Muscle layer of colon (tissue), 2 donors: ENCODE results near the gene LRCH1.

ENCODE experiments used
- H3K27ac ChIP-seq: one replicate; pipeline ENCODE4 v1.7.0; 2013; ENCODE audit warnings: low read depth, mild to moderate bottlenecking, low read length, moderate library complexity
- H3K27me3 ChIP-seq, 2 donors: one replicate each; pipeline ENCODE4 v1.7.0; 2013; ENCODE audit warnings: low read length in 2 of 2, mild to moderate bottlenecking in 2 of 2; ENCODE audit not compliant: insufficient read depth in 2 of 2, control insufficient read depth in 1 of 2
- H3K36me3 ChIP-seq: one replicate; pipeline ENCODE4 v1.7.0; 2013; ENCODE audit warnings: mild to moderate bottlenecking, low read length; ENCODE audit not compliant: insufficient read depth
- H3K4me1 ChIP-seq: one replicate; pipeline ENCODE4 v1.7.0; 2013; ENCODE audit warnings: mild to moderate bottlenecking, low read length; ENCODE audit not compliant: insufficient read depth
- H3K4me3 ChIP-seq, 2 donors: one replicate each; pipeline ENCODE4 v1.7.0; 2013; ENCODE audit warnings: low read length in 2 of 2, low read depth in 1 of 2, mild to moderate bottlenecking in 1 of 2, moderate library complexity in 1 of 2
- H3K9ac ChIP-seq: one replicate; pipeline ENCODE4 v1.7.0; 2013; ENCODE audit warnings: low read length
- H3K9me3 ChIP-seq: one replicate; pipeline ENCODE4 v1.7.0; 2013; ENCODE audit warnings: mild to moderate bottlenecking, low read length
- donor health status: abdominal sarcoma.
- donor health status: Adenocarcinoma of cecum.

Gene LRCH1

DNA sequence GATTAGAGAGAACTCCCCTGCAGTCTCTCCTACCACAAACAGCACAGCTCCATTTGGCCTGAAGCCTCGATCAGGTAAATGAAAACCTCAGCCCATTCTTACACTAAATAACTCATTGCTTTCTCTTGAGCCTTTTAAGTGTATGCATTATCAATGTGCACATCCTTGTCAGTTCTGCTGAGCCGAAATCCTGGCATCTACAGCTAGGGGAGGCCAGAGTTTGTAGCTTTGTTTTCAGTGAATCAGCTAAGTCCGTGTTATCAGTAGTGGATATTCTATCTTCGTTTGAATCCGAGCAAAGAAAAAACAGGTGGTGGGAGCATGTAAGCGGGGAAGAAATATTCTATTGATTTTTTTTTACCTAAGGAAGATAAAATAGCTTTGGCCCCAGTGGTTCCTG is 159.6 kb downstream of the LRCH1 start:
- Histone ChIP-seq H3K9me3 (no peaks in the 10 kb centered on the region), H3K4me1 (no peaks in the 10 kb centered on the region), H3K4me3 (no peak overlapping the region), H3K9ac (no peak overlapping the region), H3K27me3 (no peaks in the 10 kb centered on the region), H3K36me3 (peaks cover 18% of the 10 kb centered on the region), H3K27ac (no peak overlapping the region)

DNA sequence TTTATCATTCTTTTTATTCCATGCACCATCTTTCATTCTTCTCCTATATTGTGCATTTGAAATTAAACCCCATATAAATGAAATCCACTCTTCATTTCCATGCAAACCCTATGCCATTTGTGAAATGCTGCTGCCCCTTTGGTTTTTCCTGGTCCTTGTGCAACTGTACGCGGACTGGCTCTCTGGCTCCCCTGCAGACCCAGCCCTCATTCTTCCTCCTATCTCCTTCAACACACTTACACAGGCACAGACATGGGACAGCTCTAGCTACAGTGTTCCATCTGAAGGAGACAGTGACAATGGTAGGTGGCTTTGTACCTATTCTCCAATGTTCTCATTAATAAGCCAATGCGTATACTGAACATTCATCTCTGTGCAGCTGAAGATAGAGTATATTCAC is 162.4 kb downstream of the LRCH1 start:
- Histone ChIP-seq H3K27ac (no peak overlapping the region), H3K27me3 (no peaks in the 10 kb centered on the region), H3K36me3 (peaks cover 14% of the 10 kb centered on the region), H3K9ac (no peak overlapping the region), H3K4me3 (no peak overlapping the region), H3K4me1 (peaks cover 4% of the 10 kb centered on the region), H3K9me3 (no peaks in the 10 kb centered on the region)

DNA sequence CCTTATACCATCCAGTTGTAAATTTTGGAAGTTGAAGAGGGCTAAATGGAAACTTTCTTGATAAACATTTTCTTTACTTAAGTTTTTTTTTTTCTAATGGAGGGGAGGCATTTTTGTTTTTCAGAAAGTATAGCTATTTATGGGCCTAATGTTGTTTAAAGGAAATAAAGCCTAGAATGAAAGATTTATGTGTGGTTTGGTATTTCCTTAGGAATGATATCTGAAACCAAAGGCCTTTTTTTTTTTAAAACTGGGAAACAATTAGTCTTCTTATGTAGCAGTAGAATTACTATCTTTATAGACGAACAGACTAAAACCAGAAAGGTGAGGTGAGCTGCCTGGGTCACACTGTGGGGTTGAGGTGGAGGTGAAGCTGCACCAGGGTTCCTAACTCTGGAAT is 163.9 kb downstream of the LRCH1 start:
- Histone ChIP-seq H3K4me1 (peaks cover 4% of the 10 kb centered on the region), H3K4me3 (no peak overlapping the region), H3K27ac (no peak overlapping the region), H3K36me3 (peaks cover 12% of the 10 kb centered on the region), H3K27me3 (no peaks in the 10 kb centered on the region), H3K9me3 (no peaks in the 10 kb centered on the region), H3K9ac (no peak overlapping the region)

- no peak overlapping the region for H3K9ac ChIP-seq
- no peak overlapping the region for H3K27ac ChIP-seq
- no peak overlapping the region for H3K4me3 ChIP-seq
- H3K36me3 ChIP-seq, result peaks cover 10% of the 10 kb centered on the region
- H3K27me3 ChIP-seq, result no peaks in the 10 kb centered on the region
- no peaks in the 10 kb centered on the region for H3K9me3 ChIP-seq
- peaks cover 4% of the 10 kb centered on the region for H3K4me1 ChIP-seq
Observed at GRCh38 chr13:46717275-46717674, 164.3 kb downstream of the LRCH1 start.

DNA sequence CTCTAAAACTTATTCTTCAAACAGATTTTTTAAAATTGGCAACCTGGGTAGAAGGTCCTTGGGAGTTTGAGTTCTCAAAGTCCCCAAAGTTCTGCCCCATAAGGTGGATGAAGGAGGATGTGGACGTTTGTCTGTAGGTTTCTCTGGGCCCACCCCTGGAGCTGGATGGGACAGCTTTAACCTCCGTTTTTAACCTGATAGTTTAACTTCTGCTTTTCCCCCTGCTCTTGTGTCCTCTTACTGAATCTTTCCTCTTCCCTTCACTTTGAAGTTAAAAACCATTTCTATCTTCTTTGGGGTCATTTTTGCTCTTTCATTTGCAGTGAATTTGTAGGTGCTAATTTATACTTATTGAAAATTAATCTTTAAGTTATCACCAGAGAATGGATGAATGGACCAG is 164.9 kb downstream of the LRCH1 start:
- no peak overlapping the region for H3K27ac ChIP-seq
- no peak overlapping the region for H3K9ac ChIP-seq
- peaks cover 7% of the 10 kb centered on the region for H3K36me3 ChIP-seq
- peaks cover 4% of the 10 kb centered on the region for H3K4me1 ChIP-seq
- H3K27me3 ChIP-seq, result no peaks in the 10 kb centered on the region
- no peaks in the 10 kb centered on the region for H3K9me3 ChIP-seq
- H3K4me3 ChIP-seq, result no peak overlapping the region

GRCh38 chr13:46720189-46720588 is 167.2 kb downstream of the LRCH1 start:
- H3K4me3 ChIP-seq, result no peak overlapping the region
- peaks cover 25% of the 10 kb centered on the region for H3K36me3 ChIP-seq
- no peak overlapping the region for H3K27ac ChIP-seq
- no peaks in the 10 kb centered on the region for H3K9me3 ChIP-seq
- H3K4me1 ChIP-seq, result peaks cover 4% of the 10 kb centered on the region
- no peak overlapping the region for H3K9ac ChIP-seq
- no peaks in the 10 kb centered on the region for H3K27me3 ChIP-seq

DNA sequence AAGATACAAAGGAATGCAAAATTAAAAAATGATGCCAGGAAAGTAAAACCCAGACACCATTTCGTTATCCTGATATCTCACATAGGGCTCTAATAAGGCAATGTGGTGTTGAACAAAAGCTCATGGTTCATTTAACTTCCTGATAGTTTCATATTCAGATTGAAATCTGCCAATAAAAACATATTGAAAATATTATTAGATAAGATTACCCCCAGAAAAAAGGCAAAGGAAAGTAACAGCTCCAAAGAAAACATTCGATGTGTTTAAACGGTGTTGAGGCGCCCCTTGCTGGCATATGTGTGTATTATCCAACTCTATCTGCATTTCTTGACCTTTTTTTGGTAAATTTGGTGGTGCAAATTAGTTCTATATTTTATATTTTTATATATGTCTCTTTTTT is 168.1 kb downstream of the LRCH1 start:
- no peak overlapping the region for H3K27ac ChIP-seq

DNA sequence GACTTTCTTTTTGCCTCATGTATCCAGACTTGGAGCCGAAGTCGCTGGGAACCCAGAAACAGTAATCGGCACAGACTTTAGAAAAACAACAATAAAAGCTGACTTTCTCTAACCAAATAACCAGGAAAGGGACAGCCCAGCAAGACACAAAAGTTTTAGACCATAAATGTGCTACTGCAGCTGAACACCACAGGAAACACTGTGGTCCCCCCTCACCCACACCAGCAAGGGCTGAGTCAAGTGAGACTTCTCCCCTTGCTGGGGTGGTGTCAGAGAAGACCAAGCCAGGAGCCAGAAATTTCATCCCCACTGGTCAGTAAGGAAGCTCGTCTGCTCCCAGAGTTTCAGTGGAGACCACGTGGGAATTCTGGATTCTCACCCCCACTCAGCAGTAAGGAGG is 173.4 kb downstream of the LRCH1 start:
- Histone ChIP-seq H3K36me3 (peaks cover 64% of the 10 kb centered on the region), H3K4me1 (no peaks in the 10 kb centered on the region), H3K4me3 (no peak overlapping the region), H3K9me3 (no peaks in the 10 kb centered on the region), H3K9ac (no peak overlapping the region), H3K27ac (no peak overlapping the region), H3K27me3 (no peaks in the 10 kb centered on the region)

More for the DNA sequence above, 168.1 kb downstream of the LRCH1 start:
- no peak overlapping the region for H3K9ac ChIP-seq
- H3K4me1 ChIP-seq, result peaks cover 4% of the 10 kb centered on the region
- H3K9me3 ChIP-seq, result no peaks in the 10 kb centered on the region
- H3K27me3 ChIP-seq, result no peaks in the 10 kb centered on the region
- H3K36me3 ChIP-seq, result peaks cover 34% of the 10 kb centered on the region
- no peak overlapping the region for H3K4me3 ChIP-seq

GRCh38 chr13:46728777-46729176 is 175.8 kb downstream of the LRCH1 start:
- Histone ChIP-seq H3K27ac (no peak overlapping the region), H3K4me3 (no peak overlapping the region), H3K9me3 (no peaks in the 10 kb centered on the region), H3K4me1 (no peaks in the 10 kb centered on the region), H3K9ac (no peak overlapping the region), H3K36me3 (peaks cover 72% of the 10 kb centered on the region), H3K27me3 (no peaks in the 10 kb centered on the region)

DNA sequence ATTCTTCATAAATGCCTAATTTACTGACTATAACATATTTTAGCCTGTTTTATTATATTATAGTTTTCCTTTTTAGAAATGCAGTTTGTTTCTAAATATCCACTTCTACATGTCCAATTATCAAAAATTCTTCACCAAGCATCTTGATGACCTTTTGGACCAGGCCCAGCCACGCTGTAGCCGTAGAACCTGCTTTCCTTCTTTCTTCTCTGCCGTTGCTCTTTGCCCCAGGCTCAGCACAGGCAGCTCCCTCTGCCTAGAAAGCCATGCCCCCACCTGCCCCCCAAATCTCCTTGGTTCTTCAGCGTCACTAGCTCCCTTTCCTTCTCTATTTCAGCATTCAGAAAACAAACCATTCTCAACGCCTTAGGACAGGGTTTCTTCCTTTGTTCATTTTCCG is 178.6 kb downstream of the LRCH1 start:
- Histone ChIP-seq H3K4me1 (no peaks in the 10 kb centered on the region), H3K27me3 (no peaks in the 10 kb centered on the region), H3K4me3 (no peak overlapping the region), H3K27ac (no peak overlapping the region), H3K36me3 (peaks cover 45% of the 10 kb centered on the region), H3K9ac (no peak overlapping the region), H3K9me3 (no peaks in the 10 kb centered on the region)

DNA sequence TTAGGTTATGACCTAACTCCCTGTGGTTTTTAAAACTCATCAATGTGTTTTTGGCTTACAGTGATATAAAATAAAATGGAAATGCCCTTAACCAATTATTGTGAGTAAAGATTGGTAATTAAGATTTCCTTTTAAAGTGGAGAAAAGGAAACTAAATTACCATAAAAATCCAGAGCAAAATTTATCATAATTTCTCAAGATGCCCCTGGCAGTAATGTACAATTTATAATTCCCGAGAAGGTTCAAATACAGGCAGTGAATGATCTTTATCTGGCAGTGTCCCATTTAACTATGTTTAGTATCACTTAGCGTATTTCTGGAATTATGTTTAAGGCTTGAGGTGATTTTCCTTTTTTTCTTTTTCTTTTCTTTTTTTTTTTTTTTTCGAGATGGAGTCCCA is 182.5 kb downstream of the LRCH1 start:
- no peaks in the 10 kb centered on the region for H3K27me3 ChIP-seq
- H3K9me3 ChIP-seq, result no peaks in the 10 kb centered on the region
- no peaks in the 10 kb centered on the region for H3K4me1 ChIP-seq
- no peak overlapping the region for H3K9ac ChIP-seq
- no peak overlapping the region for H3K27ac ChIP-seq
- H3K36me3 ChIP-seq, result peaks cover 38% of the 10 kb centered on the region
- no peak overlapping the region for H3K4me3 ChIP-seq

DNA sequence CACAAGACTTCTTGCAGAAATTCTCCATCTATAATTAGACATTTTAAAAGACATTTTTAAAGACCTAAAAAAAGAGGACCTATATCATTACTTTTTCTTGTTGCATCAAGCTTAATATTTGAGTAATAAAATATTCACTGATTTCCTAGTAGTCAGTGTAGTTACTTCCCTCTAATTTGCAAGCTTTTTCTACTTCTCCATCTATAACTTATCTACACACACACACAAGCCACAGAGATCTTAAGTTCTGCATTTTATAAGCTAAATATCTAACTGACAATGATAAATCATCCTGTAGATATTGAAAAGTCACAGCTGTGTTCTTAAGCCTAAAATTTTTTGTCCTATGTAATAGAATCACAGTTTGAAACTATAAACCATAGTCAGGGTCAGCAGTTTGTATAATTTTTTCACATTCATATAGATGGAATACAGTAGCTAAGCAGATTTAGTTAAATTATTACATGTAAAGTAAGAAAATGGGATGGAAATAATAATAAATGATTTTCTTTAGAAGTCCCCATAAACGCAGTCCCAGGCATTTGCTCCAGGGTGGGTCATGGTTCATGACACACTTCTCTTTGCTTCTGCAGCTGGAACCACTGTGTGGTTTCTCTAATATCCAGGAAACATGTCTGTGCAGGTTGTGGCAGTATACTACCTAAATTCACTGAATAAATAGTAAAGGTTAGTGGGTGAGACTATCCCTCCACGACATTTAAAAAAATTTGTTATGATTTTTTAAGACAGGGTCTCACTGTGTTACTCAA is 183.8 kb downstream of the LRCH1 start:
- no peaks in the 10 kb centered on the region for H3K4me1 ChIP-seq
- H3K9ac ChIP-seq, result no peak overlapping the region
- no peak overlapping the region for H3K27ac ChIP-seq
- H3K27me3 ChIP-seq, result no peaks in the 10 kb centered on the region
- no peak overlapping the region for H3K4me3 ChIP-seq
- peaks cover 40% of the 10 kb centered on the region for H3K36me3 ChIP-seq
- no peaks in the 10 kb centered on the region for H3K9me3 ChIP-seq
